ENCODE results near the gene ESPNL.

Gene ESPNL

GRCh38 chr2:238164906-238165287, 64.8 kb downstream of the ESPNL start:
- TF ChIP-seq CTCF (IDR thresholded peaks at IDR 0.05; ENCODE audit: borderline replicate concordance, extremely low read depth, low read length, poor library complexity, severe bottlenecking) (no peak), EZH2 (IDR thresholded peaks at IDR 0.05; ENCODE audit: borderline replicate concordance, low read depth, low read length, severe bottlenecking) (no peak)
- no peaks in the 10 kb centered on the region for H3K79me2 ChIP-seq (ENCODE audit: insufficient read depth, low read length)
- ATAC-seq (ENCODE audit: insufficient read depth, low read depth), result no peak

GRCh38 chr2:238165288-238165921, 65.3 kb downstream of the ESPNL start:
- no peak overlapping the region for H2AFZ ChIP-seq (ENCODE audit: low read depth, low read length)
- no peaks in the 10 kb centered on the region for H3K9me3 ChIP-seq (ENCODE audit: insufficient read depth, low read length, severe bottlenecking)
- peaks cover 13% of the 10 kb centered on the region for H4K20me1 ChIP-seq (ENCODE audit: insufficient read depth, low read length)
- H3K27me3 ChIP-seq (ENCODE audit: insufficient read depth, low read length, poor library complexity), result no peaks in the 10 kb centered on the region
- DNase-seq (no peak), ATAC-seq (ENCODE audit: insufficient read depth, low read depth) (no peak)
- H3K79me2 ChIP-seq (ENCODE audit: insufficient read depth, low read length), result no peaks in the 10 kb centered on the region
- no peaks in the 10 kb centered on the region for H3K4me1 ChIP-seq (ENCODE audit: insufficient read depth, low read length)
- TF ChIP-seq CTCF (IDR thresholded peaks at IDR 0.05; ENCODE audit: borderline replicate concordance, extremely low read depth, low read length, poor library complexity, severe bottlenecking), result no peak
- no peak overlapping the region for H3K4me2 ChIP-seq (ENCODE audit: insufficient read depth, low read length)
- no peak overlapping the region for H3K4me3 ChIP-seq (ENCODE audit: low read depth in 1 of 2, low read length in 2 of 2)
- no peak overlapping the region for H3K27ac ChIP-seq (ENCODE audit: low read length)
- no peak overlapping the region for H3K9ac ChIP-seq (ENCODE audit: low read depth, low read length)
- H3K36me3 ChIP-seq (ENCODE audit: insufficient read depth, low read length), result peaks cover 25% of the 10 kb centered on the region

More at GRCh38 chr2:238164906-238165287, 64.8 kb downstream of the ESPNL start:
- Histone ChIP-seq H3K4me1 (ENCODE audit: insufficient read depth, low read length) (no peaks in the 10 kb centered on the region), H3K4me2 (ENCODE audit: insufficient read depth, low read length) (no peak overlapping the region), H3K27me3 (ENCODE audit: insufficient read depth, low read length, poor library complexity) (no peaks in the 10 kb centered on the region), H4K20me1 (ENCODE audit: insufficient read depth, low read length) (peaks cover 11% of the 10 kb centered on the region; the same call in 1 of the 2 replicates), H3K27ac (ENCODE audit: low read length) (no peak overlapping the region), H2AFZ (ENCODE audit: low read depth, low read length) (no peak overlapping the region), H3K9me3 (ENCODE audit: insufficient read depth, low read length, severe bottlenecking) (no peaks in the 10 kb centered on the region), H3K9ac (ENCODE audit: low read depth, low read length) (no peak overlapping the region), H3K4me3 (ENCODE audit: low read depth in 1 of 2, low read length in 2 of 2) (no peak overlapping the region), H3K36me3 (ENCODE audit: insufficient read depth, low read length) (peaks cover 20% of the 10 kb centered on the region)
- DNase-seq, result no peak

GRCh38 chr2:238166391-238167343, 66.5 kb downstream of the ESPNL start:
- no peak overlapping the region for H3K9ac ChIP-seq (ENCODE audit: low read depth, low read length)
- no peak overlapping the region for H2AFZ ChIP-seq (ENCODE audit: low read depth, low read length)
- no peak for ATAC-seq (ENCODE audit: insufficient read depth, low read depth)
- no peaks in the 10 kb centered on the region for H3K9me3 ChIP-seq (ENCODE audit: insufficient read depth, low read length, severe bottlenecking)
- H3K4me1 ChIP-seq (ENCODE audit: insufficient read depth, low read length), result no peaks in the 10 kb centered on the region
- no peak overlapping the region for H3K4me3 ChIP-seq (ENCODE audit: low read depth in 1 of 2, low read length in 2 of 2)
- no peak for DNase-seq
- no peaks in the 10 kb centered on the region for H3K27me3 ChIP-seq (ENCODE audit: insufficient read depth, low read length, poor library complexity)
- TF ChIP-seq EZH2 (IDR thresholded peaks at IDR 0.05; ENCODE audit: borderline replicate concordance, low read depth, low read length, severe bottlenecking) (no peak), CTCF (IDR thresholded peaks at IDR 0.05; ENCODE audit: borderline replicate concordance, extremely low read depth, low read length, poor library complexity, severe bottlenecking) (no peak)
- peaks cover 35% of the 10 kb centered on the region for H3K36me3 ChIP-seq (ENCODE audit: insufficient read depth, low read length)
- no peaks in the 10 kb centered on the region for H3K79me2 ChIP-seq (ENCODE audit: insufficient read depth, low read length)
- H4K20me1 ChIP-seq (ENCODE audit: insufficient read depth, low read length), result peaks cover 13% of the 10 kb centered on the region
- no peak overlapping the region for H3K27ac ChIP-seq (ENCODE audit: low read length)
- no peak overlapping the region for H3K4me2 ChIP-seq (ENCODE audit: insufficient read depth, low read length)

Measured in DND-41 (cell line).